HG03565 (cell line): Measurements from ENCODE around the gene SLIT3.

Experiments
- ATAC-seq: cut with Tn5 transposase; IDR thresholded peaks from one replicate; pipeline ENCODE4 v1.9.1; 2021; ENCODE audit warnings: mild to moderate bottlenecking, moderate library complexity; ENCODE audit not compliant: unreplicated experiment

SLIT3 gene

DNA sequence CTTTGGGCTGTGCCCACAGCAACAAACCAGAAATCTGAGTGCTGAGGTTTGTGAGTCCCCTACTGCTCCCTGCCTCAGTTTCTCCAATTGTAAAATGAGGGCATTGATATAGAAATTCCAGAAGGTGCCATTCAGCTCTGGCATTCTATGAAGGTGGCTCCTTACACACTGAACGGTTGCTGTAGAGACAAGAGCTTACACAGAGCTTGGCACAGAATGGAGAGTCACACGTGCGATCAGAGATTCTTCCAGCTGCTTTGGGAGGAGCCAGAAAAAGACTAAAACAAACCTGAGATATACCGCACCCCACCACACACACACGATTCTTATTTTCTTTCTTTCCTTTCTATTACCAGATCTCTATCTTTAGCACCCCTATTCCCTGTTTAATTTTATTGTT is 122.7 kb downstream of the SLIT3 start:
- ATAC-seq = no peak

DNA sequence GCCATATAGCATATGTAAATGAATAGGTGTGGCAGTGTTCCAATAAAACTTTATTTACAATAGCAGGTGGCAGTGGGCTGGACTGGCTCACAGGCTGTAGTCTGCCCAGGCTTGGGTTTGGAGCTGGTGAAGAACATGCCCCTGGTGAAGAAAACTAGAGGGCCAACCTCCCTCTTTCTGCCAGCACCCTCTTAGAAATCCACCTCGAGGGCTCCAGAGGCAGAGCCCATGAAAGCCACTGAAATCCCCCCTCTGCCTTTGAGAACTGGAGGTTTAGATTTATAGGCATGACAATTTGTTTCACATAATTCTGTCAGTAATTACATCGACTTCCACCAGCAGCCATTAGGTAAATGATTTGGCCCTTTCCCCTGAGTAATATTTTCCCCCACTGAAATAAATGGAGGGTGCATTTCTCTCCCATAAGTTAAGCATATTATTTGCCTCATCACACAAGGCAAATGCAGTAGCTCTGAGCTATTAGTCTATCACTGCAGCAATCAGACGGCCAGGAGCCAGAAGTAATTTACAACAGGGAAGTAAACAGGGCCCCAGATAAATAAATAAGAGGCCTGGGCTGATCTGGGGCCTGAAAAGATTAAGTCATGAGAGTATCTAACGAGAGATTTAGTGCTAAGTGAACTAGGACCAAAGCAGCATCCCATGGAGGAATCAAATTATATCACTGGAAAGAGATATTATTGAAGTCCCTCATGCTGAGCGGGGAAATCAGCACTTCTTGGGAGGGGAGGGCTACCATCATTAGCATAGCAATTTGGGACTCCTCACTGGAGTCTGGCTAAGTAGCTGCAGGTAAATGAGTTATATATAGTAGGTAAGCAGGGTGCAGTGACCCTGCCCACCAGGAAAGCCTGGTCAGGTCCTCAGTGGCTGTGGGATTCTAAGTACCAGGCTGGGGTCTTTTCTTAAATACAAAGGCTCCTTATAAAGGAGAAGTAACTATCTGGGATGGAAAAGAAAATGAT is 123.9 kb downstream of the SLIT3 start:
- ATAC-seq = no peak

GRCh38 chr5:169175733-169176132 is 125.2 kb downstream of the SLIT3 start:
- no peak for ATAC-seq

DNA sequence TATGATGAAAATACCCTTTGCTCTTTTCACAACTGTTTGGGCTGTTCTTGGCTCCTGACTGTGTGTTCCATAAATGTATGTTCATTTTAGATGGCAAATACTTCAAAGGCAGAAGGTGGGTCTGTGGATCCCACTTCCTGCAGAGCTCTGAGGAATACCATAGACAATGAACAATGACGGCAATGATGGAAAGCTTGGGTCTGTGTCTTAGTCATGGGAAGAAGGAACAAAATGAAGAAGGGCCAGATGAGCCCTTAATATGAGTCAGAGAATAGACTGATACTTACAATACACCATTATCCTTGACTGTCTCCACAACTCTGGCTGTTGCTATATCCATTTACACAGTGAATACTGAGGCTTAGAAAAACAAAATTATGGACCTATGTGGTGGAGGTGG is 126.0 kb downstream of the SLIT3 start:
- no peak for ATAC-seq

GRCh38 chr5:169173372-169173771 is 127.6 kb downstream of the SLIT3 start:
- no peak for ATAC-seq

DNA sequence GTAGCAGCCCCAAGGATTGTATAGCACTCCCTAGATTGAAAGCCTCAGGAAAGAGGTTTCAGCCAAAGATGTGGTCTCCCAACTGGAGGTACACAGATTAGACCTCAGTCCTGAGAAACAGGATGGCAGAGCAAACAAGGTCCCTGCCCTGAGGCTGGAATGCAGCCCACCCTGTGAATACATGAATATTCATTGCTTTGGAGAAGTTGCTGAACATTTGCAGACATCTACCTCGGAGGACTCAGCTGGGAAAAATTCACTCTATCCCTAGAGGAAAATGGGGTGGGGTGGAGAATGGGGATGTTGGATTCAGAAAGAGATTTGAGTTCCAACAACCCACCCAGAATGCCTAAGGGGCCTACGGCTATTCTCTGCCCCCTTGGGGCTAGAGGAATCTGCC is 129.4 kb downstream of the SLIT3 start:
- ATAC-seq = no peak

DNA sequence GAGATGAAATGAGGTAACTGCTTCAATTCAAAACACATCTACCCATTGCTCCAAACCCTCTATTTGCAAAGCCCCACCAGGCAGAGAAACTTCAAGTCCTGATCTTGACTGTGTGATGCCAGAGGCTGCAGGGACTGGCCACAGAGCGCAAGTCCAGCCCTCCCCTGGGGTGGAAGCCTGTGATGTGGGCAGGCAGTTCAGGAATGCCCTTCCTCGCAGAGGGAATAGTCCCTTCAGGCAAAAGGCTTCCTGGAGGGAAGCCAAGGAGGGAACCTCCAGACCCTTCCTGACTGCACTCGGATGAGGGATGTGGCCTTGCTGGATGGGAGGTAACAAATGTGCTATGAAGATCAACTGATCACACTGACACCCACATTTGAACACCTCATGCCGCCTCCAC is 131.2 kb downstream of the SLIT3 start:
- ATAC-seq = no peak

GRCh38 chr5:169168280-169168679 is 132.7 kb downstream of the SLIT3 start:
- no peak for ATAC-seq

DNA sequence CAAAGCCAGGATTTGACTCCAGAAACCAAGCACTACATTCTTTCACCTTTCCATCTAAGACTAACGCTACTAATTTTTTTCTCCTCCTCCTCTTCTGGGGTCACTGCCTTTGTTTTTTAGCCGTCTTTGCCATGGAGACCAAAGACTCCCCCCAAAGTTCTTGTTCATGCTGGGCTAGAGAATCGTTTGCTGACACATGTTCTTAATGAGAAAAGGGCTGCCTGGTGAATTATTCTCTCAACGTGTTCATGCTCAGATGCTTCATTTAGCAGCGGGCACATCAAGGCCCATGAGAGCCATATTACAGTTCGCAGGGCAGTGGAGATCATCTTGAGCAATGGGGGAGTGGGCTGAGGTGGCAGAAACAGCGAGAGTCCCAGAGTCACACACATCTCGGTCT is 134.9 kb downstream of the SLIT3 start:
- ATAC-seq = no peak

DNA sequence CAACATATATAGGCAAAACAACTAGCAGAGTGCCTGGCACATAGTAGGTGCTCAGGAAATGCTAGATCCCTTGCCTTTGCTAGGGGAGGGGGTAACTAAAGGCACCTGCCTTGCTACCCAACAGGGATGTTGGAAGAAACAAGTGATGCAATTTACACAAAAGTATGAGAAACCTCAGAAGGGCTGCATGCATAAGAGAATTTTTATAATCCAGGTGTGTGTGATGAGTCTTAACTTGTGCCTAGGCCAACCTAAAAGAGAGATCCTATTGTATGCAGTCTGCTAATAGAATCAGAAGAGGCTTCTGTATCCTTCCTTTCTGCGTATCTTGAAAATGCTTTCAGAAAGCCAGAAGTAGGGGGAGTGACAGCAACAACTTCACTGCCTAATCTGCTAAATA is 135.9 kb downstream of the SLIT3 start:
- ATAC-seq = no peak

- ATAC-seq = no peak
Observed at GRCh38 chr5:169164481-169164925, 136.4 kb downstream of the SLIT3 start.

DNA sequence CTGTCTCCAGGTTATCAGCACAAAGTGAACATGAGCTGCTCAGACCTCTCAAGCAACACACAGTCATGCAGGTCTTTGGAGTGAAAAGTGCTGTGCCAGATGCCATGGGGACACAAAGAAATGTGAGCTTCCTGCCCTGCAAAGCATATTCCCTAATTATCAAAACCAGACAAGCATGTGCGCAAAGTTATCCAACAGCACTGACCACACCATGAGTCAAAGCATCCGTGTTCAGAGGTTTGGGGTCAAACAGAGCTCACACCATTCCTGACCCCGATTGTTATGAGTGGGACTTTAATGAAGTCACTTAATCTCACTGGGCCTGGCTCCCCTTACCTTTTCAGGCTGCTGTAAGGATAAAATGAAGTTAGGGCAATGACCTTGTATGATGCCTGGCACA is 138.5 kb downstream of the SLIT3 start:
- ATAC-seq = no peak

DNA sequence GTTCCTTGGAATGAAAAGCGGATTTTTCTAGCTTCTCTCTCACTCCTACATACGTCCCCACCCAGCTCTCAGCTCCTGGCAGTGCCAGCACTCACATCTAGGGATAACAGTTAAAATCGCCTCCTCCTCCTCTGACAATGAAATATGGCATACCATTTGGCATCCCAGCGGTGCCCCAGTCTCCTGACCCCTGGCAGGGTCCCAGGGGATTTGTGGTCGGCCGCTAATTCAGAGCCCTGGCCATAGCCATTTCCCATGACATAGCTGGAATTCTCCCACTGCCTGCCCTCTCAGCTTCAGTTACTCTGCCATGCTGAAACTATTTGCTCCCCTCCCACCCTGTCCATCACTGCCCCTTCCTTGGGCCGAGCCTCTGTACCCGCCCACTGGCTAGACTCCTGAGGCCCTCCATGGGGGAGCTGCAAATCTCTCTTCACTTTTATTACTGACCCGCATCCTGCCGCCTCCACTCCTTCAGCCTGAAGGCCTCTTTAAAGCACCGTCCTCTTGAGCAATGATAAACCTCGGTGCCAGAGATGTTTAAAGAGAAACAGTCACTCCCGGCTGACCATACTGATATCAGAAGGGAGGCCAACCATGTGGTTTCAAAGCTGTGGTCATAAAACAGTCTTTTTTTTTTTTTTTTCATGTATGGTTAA is 139.8 kb downstream of the SLIT3 start:
- ATAC-seq = no peak

GRCh38 chr5:169160405-169160901 is 140.5 kb downstream of the SLIT3 start:
- ATAC-seq = no peak

GRCh38 chr5:169158764-169159163 is 142.2 kb downstream of the SLIT3 start:
- no peak for ATAC-seq

- no peak for ATAC-seq
Observed at GRCh38 chr5:169157064-169157463, 143.9 kb downstream of the SLIT3 start.

DNA sequence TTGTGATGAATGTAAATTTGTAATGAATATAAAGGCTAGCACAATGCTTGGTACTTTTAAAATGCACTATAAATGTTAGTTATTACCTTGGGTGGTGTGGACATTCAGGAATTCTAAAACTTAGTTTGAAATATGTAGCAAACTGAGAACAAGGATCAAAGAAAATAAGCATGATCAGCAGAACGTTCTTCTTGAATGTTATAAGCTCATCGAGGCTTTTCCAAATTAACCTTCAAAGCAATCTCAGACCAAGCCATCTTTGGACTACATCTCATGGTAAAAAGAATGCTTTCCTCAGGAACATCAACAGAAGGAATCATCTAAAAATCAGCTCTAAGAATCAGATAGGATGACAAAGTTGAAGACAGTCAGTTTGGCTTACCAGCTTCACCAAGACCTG is 146.3 kb downstream of the SLIT3 start:
- ATAC-seq = no peak

GRCh38 chr5:169153405-169153804 is 147.5 kb downstream of the SLIT3 start:
- no peak for ATAC-seq

- no peak for ATAC-seq
Observed at GRCh38 chr5:169152946-169153345, 148.0 kb downstream of the SLIT3 start.

- ATAC-seq = no peak
Observed at GRCh38 chr5:169152453-169152852, 148.5 kb downstream of the SLIT3 start.

DNA sequence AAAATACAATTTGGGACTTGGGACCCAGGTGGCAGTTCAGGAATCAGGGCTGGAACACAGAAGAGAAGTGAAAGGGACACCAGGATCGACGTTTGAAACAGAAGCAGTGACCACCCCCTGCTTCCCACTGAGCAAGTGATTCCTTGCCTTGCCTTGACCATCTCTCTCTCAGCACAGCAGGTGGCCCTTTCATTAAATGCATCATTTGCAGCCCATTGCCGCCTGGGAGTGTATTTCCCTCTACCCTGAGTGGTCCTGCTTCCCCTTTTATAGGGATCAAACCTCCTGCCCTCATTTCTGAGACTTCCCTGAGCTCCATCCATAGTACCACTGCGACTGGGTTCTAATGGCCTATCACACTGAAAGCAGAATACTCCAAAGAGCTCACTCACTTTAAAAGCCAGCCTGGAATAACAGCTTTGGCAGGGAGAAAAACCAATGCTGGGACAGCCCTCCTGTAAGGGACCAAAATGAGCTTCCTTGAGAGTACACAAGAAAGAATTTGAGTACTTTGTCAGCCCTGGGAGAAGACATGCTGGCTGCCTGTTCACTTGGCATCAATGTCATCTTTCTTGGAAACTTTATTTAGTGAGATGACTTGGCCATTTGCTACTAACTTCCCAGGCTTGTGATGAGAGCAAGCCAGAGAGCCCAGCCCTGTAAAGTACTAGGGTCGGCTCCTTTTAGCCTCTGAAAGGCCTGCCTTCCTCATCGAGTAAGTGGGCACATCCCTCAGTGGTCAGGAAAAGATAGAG is 149.7 kb downstream of the SLIT3 start:
- no peak for ATAC-seq
